Upper lobe of left lung (tissue), 4 donors: ENCODE results near the gene MRPL20.

ENCODE experiments used
- CTCF ChIP-seq, 6 experiments: fragments of 450-650 bp in 4 of 6; fragments of 200-600 bp in 2 of 6; sonication (generic) in 2 of 6; IDR thresholded peaks; one replicate each; pipeline ENCODE4 v1.5.1; 2016 to 2019; ENCODE audit warnings: antibody characterized with exemption in 6 of 6
- POLR2AphosphoS5 ChIP-seq, 2 donors: sonication (generic); formaldehyde crosslinking; IDR thresholded peaks; one replicate each; pipeline ENCODE4 v1.5.1; 2017; ENCODE audit warnings: antibody characterized with exemption in 2 of 2

- peak; percentile 77 to 95 (median 91) for TF ChIP-seq CTCF (IDR thresholded peaks at IDR 0.05)
- TF ChIP-seq POLR2AphosphoS5 (IDR thresholded peaks at IDR 0.05), result peak; percentile 84 to 92
Measured at GRCh38 chr1:1399187-1399871, 7.8 kb downstream of the MRPL20 start, which contains the start of gene CCNL2.
